Adipose tissue (tissue), 3 donors: ENCODE data around the gene TOGARAM1. TPM values are rescaled to one million over a fixed set of nuclear protein-coding genes. Genes with fewer than 3 reads are reported as not detected.

ENCODE experiments used
- H3K27ac ChIP-seq: one replicate; pipeline ENCODE4 v1.5.1; 2013; ENCODE audit warnings: low read depth, low read length
- WGBS, 3 donors: extraction: QIAGEN DNeasy Blood & Tissue Kit; methylation state at CpG; one replicate each; pipeline ENCODE4 v1.1.7; 2013; 5-methylcytosine and 5-hydroxymethylcytosine counted together
- polyA plus RNA-seq, 3 donors: library from polyadenylated mRNA; stranded (reverse); fragments of 200-250 nt; gene quantifications; one replicate each; pipeline ENCODE4 v1.2.3, GENCODE V29; 2013
- donor health status: healthy with polysubstance abuse.
- donor health status: Bipolar disorder and iron deficiency.
- donor health status: healthy.

Gene TOGARAM1
- polyA plus RNA-seq = 10 to 100 TPM in 1 of 3 donors, 1 to 10 TPM in 2; 3.8 to 11.0 (median 4.6) TPM

GRCh38 chr14:44961554-44962333 lies at the start of gene TOGARAM1, which contains the start of gene KLHL28:
TSS of gene TOGARAM1 (plus strand) at chr14:44962190. CDS start at chr14:44962422, 232 bp downstream.
TSS of gene KLHL28 (minus strand) at chr14:44961947. CDS start at chr14:44945928, 16,019 bp downstream.
- no peak within 1 kb of the TSS for H3K27ac ChIP-seq
- 0 to 1% (median 0%) methylated on average over 37 of the region's 37 CpGs for WGBS, 3 donors

- 51 to 57% (median 52%) methylated on average over 4 of the region's 4 CpGs for WGBS, 3 donors
- no peak overlapping the region for H3K27ac ChIP-seq
Observed at GRCh38 chr14:44914849-44915248, 47.1 kb upstream of the TOGARAM1 start.

- no peak overlapping the region for H3K27ac ChIP-seq
- 88 to 91% (median 88%) methylated on average over 7 of the region's 7 CpGs for WGBS, 3 donors
Observed at GRCh38 chr14:44928793-44929192, 33.2 kb upstream of the TOGARAM1 start.

GRCh38 chr14:44935155-44935554 lies 26.8 kb upstream of the TOGARAM1 start:
- H3K27ac ChIP-seq = no peak overlapping the region
- 91 to 93% (median 91%) methylated on average over 2 of the region's 2 CpGs for WGBS, 3 donors

- no peak overlapping the region for H3K27ac ChIP-seq
- WGBS, 3 donors = 96 to 100% (median 97%) methylated on average over 2 of the region's 2 CpGs
Observed at GRCh38 chr14:44937547-44937946, 24.4 kb upstream of the TOGARAM1 start.

GRCh38 chr14:44940211-44940610 lies 21.8 kb upstream of the TOGARAM1 start:
- no peak overlapping the region for H3K27ac ChIP-seq

- no peak overlapping the region for H3K27ac ChIP-seq
- 87 to 96% (median 93%) methylated on average over 6 of the region's 6 CpGs for WGBS, 3 donors
Observed at GRCh38 chr14:44940944-44941343, 21.0 kb upstream of the TOGARAM1 start.

- no peak overlapping the region for H3K27ac ChIP-seq
- 89 to 97% (median 97%) methylated on average over 1 to 2 of the region's 2 CpGs for WGBS, 3 donors
Observed at GRCh38 chr14:44941591-44941990, 20.4 kb upstream of the TOGARAM1 start.

- WGBS, 3 donors = 95 to 100% (median 97%) methylated on average over 1 of the region's 1 CpG
- no peak overlapping the region for H3K27ac ChIP-seq
Observed at GRCh38 chr14:44942436-44942835, 19.6 kb upstream of the TOGARAM1 start.

GRCh38 chr14:44944107-44944506 lies 17.9 kb upstream of the TOGARAM1 start:
- no peak overlapping the region for H3K27ac ChIP-seq

- 83 to 90% (median 88%) methylated on average over 4 of the region's 4 CpGs for WGBS, 3 donors
- no peak overlapping the region for H3K27ac ChIP-seq
Observed at GRCh38 chr14:44945264-44945663, 16.7 kb upstream of the TOGARAM1 start.

- 90 to 95% (median 93%) methylated on average over 2 of the region's 2 CpGs for WGBS, 3 donors
- no peak overlapping the region for H3K27ac ChIP-seq
Observed at GRCh38 chr14:44951051-44951450, 10.9 kb upstream of the TOGARAM1 start.

- H3K27ac ChIP-seq = no peak overlapping the region
- 86 to 89% (median 88%) methylated on average over 4 of the region's 4 CpGs for WGBS, 3 donors
Observed at GRCh38 chr14:44952391-44953110, 9.4 kb upstream of the TOGARAM1 start.

GRCh38 chr14:44954750-44955149 lies 7.2 kb upstream of the TOGARAM1 start:
- no peak overlapping the region for H3K27ac ChIP-seq
- 82 to 96% (median 96%) methylated on average over 3 of the region's 3 CpGs for WGBS, 3 donors

GRCh38 chr14:44955528-44955927 lies 6.5 kb upstream of the TOGARAM1 start:
- H3K27ac ChIP-seq = no peak overlapping the region
- WGBS, 3 donors = 69 to 74% (median 70%) methylated on average over 3 of the region's 3 CpGs

GRCh38 chr14:44956866-44957265 lies 5.1 kb upstream of the TOGARAM1 start:
- H3K27ac ChIP-seq = no peak overlapping the region
- 98 to 100% (median 100%) methylated on average over 3 of the region's 3 CpGs for WGBS, 3 donors

GRCh38 chr14:44959538-44959937 lies 2.5 kb upstream of the TOGARAM1 start:
- 82 to 87% (median 87%) methylated on average over 3 of the region's 3 CpGs for whole genome bisulfite sequencing, 3 donors
- no peak overlapping the region for H3K27ac ChIP-seq

- no peak overlapping the region for H3K27ac ChIP-seq
- WGBS, 3 donors = 39 to 60% (median 42%) methylated on average over 2 of the region's 2 CpGs
Observed at GRCh38 chr14:44960146-44960545, 1.8 kb upstream of the TOGARAM1 start.

GRCh38 chr14:44960646-44961045 lies 1.3 kb upstream of the TOGARAM1 start:
- WGBS, 3 donors = 3 to 6% (median 3%) methylated on average over 3 of the region's 3 CpGs
- H3K27ac ChIP-seq = no peak overlapping the region

GRCh38 chr14:44961151-44961553 lies 838 bp upstream of the TOGARAM1 start:
- 0 to 1% (median 0%) methylated on average over 14 of the region's 14 CpGs for WGBS, 3 donors
- H3K27ac ChIP-seq = no peak overlapping the region
